Measurements from ENCODE around the gene SECTM1. TPM values are rescaled to one million over a fixed set of nuclear protein-coding genes. Genes with fewer than 3 reads are reported as not detected.

The SECTM1 gene
- 4.2 and 7.7 TPM in 2 replicates for total RNA-seq

DNA sequence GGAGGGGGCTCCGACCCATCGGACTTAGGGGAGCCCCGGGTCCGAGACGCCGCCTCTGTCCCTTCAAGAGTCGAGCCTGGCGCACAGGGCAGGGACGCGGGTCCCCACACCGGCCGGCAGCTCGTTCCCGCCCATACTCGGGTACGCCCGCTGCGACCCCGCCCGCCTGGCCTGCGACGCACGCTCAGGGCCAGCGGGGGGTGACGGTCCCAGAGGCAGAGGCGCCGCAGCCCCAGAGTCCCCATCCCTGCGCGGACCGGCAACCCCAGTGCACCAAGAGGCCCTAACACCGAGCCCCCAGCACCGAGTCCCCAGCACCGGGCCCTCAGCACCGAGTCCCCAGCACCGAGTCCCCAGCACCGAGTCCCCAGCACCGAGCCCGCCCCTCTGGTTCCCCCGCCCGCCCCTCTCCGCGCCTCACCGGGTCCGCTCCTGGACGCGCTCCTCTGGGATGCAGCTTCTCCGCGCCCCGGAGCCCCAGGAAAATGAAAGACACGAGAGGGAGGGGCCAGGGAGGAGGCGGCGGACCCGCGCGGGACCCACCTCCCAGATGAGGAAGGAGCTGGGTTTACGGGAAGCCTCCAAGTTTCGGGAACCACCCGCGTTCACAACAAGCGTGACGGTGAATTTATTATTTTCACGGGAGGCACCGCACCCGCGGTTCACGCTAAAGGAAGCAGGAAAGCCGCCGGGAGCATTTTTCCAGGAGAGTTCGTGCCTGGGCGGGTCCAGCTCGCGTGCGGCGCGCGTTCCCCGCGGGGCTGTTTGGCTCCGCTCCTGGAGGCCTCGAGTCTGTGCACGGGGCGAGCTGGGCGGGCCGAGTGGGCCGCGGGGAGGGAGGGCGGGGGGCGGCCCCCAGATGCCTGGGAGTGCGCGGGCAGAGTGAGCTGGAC is at the start of gene SECTM1:
SECTM1 (minus strand) TSS at position 488 of the 893 bp plus-strand sequence. CDS start 6,526 bp downstream, outside the sequence.

DNA sequence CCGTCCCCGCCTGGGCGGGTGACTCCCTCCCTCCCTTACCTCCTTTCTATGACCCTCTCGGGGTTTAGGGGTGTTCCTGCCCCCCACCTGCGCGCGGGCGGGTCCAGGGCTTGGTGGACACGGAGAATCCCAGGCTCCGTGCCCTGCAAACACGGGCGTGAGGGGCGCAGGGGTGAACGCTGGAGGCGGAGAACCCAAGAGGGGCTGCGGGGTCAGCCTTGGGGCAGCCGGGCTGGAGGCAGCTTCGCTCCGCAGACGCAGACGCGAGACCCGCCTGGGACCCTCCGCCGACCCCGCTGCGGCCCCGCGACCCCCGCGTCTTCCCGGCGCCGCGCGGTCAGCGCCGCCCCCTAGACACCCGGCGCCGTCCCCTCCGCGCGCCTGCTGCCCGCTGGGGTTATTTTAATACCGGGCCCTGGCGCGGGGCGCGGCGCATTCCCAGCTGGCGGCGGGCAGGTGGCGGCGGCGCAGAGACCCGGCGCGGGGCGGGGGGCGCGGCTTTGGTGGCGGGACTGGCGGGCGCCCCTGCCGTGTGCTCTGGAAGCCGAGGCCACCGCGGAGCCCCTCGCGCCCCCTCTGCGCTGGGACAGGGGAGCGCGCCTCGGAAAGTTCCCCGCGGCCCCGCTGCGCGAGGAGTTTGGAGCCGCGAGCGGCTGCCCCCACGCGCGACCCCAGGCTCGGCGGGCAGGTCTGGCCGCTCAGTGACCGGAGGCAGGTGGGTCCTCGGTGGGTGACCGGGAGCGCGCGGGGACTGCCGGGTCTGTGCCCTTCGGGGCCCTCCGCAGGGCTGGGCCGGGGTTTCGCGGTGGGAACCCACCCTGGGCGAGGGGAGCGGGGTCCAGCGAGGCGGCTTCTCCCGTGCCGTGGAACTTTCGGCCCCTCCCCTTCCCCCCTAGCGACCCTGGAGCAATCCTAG is 38.0 kb upstream of the SECTM1 start, which contains the start of gene UTS2R:
UTS2R (plus strand) TSS at position 433 of the 916 bp plus-strand sequence. CDS start 2,560 bp downstream, outside the sequence.

GRCh38 chr17:82358465-82359350 is 25.1 kb upstream of the SECTM1 start, which contains the start of gene TEX19:
TSS of gene TEX19 (plus strand) at chr17:82359247. CDS start at chr17:82362151, 2,904 bp downstream.

GRCh38 chr17:82317394-82318168 is 16.0 kb downstream of the SECTM1 start, which contains the start of gene CD7:
TSS of gene CD7 (minus strand) at chr17:82317608. CDS start at chr17:82317495, 113 bp downstream.

DNA sequence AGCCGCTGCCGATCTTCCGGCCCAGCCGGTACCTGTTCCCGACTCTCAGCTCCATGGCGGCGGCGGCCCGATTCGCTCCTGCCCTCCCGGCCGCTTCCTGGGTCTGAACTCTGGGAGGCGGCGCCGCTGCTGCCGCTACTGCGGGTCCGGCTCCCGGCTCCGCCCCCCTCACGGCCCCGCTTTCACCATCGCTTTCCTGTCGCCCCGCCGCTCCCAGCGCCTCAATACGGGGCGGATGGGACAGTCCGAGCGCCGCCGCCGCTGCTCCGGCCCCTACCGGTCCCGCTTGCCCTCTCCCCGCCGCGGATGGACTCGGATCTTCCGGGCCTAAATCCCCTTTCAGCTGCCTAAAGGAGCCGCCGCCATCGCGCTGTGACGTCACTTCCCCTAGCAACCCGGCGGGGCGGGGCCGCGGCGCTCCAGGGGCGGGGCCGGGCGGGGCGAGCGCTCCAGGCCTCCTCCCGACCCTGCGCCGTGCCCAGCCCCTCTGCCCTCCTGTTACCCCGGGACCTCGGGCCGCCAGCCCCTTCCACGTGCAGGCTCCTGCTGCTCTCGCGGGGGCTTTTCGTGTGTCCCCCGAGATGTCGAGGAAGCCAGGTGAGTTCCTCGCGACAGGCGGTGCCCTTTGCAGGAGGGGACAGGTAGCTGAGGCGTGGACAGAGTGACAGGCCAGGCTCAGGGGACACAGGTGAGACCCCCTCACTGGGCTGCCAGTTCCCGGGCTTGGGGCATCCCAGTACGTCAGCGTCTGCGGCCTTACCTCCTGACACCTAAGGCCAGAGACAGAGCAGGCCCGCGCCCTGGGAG is 60.0 kb downstream of the SECTM1 start, which contains the start of gene CSNK1D:
CSNK1D (minus strand) TSS at position 374 of the 807 bp plus-strand sequence; CDS start at position 55, 319 bp downstream.

Other genes with a start within 250 kb of the SECTM1 start
- gene FASN, start 235.5 kb downstream of the SECTM1 start, total RNA-seq = 40.9 and 57.5 TPM in 2 replicates
- gene CCDC57, start 120.9 kb downstream of the SECTM1 start, total RNA-seq = 16.7 and 17.9 TPM in 2 replicates
- gene SLC16A3, start 104.7 kb downstream of the SECTM1 start, total RNA-seq = 108 and 125 TPM in 2 replicates
- 49.0 and 49.5 TPM in 2 replicates for gene CSNK1D, start 60.1 kb downstream of the SECTM1 start, total RNA-seq
- gene CD7, start 16.2 kb downstream of the SECTM1 start, total RNA-seq = not detected in 2 replicates
- not detected in 2 replicates for gene TEX19, start 25.5 kb upstream of the SECTM1 start, total RNA-seq
- not detected in 2 replicates for gene UTS2R, start 38.0 kb upstream of the SECTM1 start, total RNA-seq
- 8.9 and 13.2 TPM in 2 replicates for gene HEXD, start 84.6 kb upstream of the SECTM1 start, total RNA-seq
- gene OGFOD3, start 84.8 kb upstream of the SECTM1 start, total RNA-seq = 25.3 and 26.5 TPM in 2 replicates
- gene CYBC1, start 117.0 kb upstream of the SECTM1 start, total RNA-seq = 43.5 and 56.3 TPM in 2 replicates
- gene NARF, start 125.0 kb upstream of the SECTM1 start, total RNA-seq = 40.8 and 42.8 TPM in 2 replicates
- gene FOXK2, start 186.0 kb upstream of the SECTM1 start, total RNA-seq = 23.1 and 25.3 TPM in 2 replicates